Endothelial cell of umbilical vein (primary cell): ENCODE measurements around the gene LHFPL4. TPM values are rescaled to one million over a fixed set of nuclear protein-coding genes. Genes with fewer than 3 reads are reported as not detected.

ENCODE experiments used
- BruUV-seq: library from RNA; stranded (reverse); fragments of 400-500 nt; replicated peaks from 2 replicates; lab custom pipeline; 2021; lab: Mats Ljungman, UMichigan
- CTCF ChIA-PET: fragments of 300-600, 350-600 bp; sonication (Branson Sonifier 250); formaldehyde crosslinking; loops from one replicate; lab custom pipeline; 2021; ENCODE audit warnings: antibody characterized with exemption, inconsistent platforms; lab: Charles Lee
- POLR2A ChIA-PET: fragments of 300-600, 350-600 bp; sonication (Branson Sonifier 250); formaldehyde crosslinking; loops from one replicate; lab custom pipeline; 2021; ENCODE audit warnings: antibody characterized with exemption, inconsistent platforms; lab: Charles Lee
- DNase-seq: peaks from one replicate; pipeline ENCODE4 v3.0.0-alpha.2; 2011; ENCODE audit warnings: low read depth, low spot score
- FAIRE-seq: peaks from 2 replicates; lab custom pipeline; 2011; peaks lifted over from hg19 to GRCh38; lab: Jason Lieb, UNC
- H2AFZ ChIP-seq: 2 replicates; pipeline ENCODE4 v1.6.0; 2012; ENCODE audit warnings: low read depth, low read length, control low read depth, inconsistent platforms
- H3K27ac ChIP-seq: 2 replicates; pipeline ENCODE4 v1.5.1; 2011; ENCODE audit warnings: low read depth, mild to moderate bottlenecking, control low read depth, low read length, moderate library complexity; ENCODE audit not compliant: insufficient read depth
- H3K27me3 ChIP-seq, 2 experiments: 2 replicates each; pipeline versions ENCODE4 v1.6.0 to v1.6.1; 2011; ENCODE audit warnings: low read length in 2 of 2, mixed read lengths in 1 of 2; ENCODE audit not compliant: control insufficient read depth in 2 of 2, insufficient read depth in 2 of 2
- H3K36me3 ChIP-seq, 2 experiments: 2 replicates in 1 of 2; 3 replicates in 1 of 2; pipeline ENCODE4 v1.5.1; 2011; ENCODE audit warnings: low read length in 2 of 2, mild to moderate bottlenecking in 1 of 2, moderate library complexity in 1 of 2; ENCODE audit not compliant: control insufficient read depth in 2 of 2, insufficient read depth in 2 of 2; ENCODE audit errors: extremely low read depth in 1 of 2
- H3K4me1 ChIP-seq: 3 replicates; pipeline ENCODE4 v1.5.1; 2011; ENCODE audit warnings: mild to moderate bottlenecking, low read length; ENCODE audit not compliant: control insufficient read depth, insufficient read depth; ENCODE audit errors: extremely low read depth
- H3K4me2 ChIP-seq: 2 replicates; pipeline ENCODE4 v1.6.1; 2011; ENCODE audit warnings: low read length, control low read depth, mixed read lengths; ENCODE audit not compliant: insufficient read depth
- H3K4me3 ChIP-seq, 3 experiments: fragments of 200-600 bp in 1 of 3; sonication (generic), shearing (Covaris generic) in 1 of 3; replicated peaks in 1 of 3; 2 replicates each; pipeline ENCODE4 v1.5.1; 2011 to 2016; ENCODE audit warnings: control low read depth in 3 of 3, low read length in 3 of 3, mild to moderate bottlenecking in 2 of 3, inconsistent platforms in 1 of 3, low read depth in 1 of 3, moderate library complexity in 1 of 3; ENCODE audit not compliant: insufficient read depth in 1 of 3
- H3K79me2 ChIP-seq: 2 replicates; pipeline ENCODE4 v1.6.0; 2012; ENCODE audit warnings: low read length, inconsistent platforms; ENCODE audit not compliant: control insufficient read depth, insufficient read depth
- H3K9ac ChIP-seq: replicated peaks from 2 replicates; pipeline ENCODE3; 2011; ENCODE audit warnings: low read length, control low read depth; ENCODE audit not compliant: insufficient read depth; ENCODE audit errors: extremely low read depth
- H3K9me1 ChIP-seq: replicated peaks from 3 replicates; pipeline ENCODE4 v1.6.0; 2011; ENCODE audit warnings: mild to moderate bottlenecking, low read length; ENCODE audit not compliant: control insufficient read depth, insufficient read depth; ENCODE audit errors: extremely low read depth
- H3K9me3 ChIP-seq: replicated peaks from 2 replicates; pipeline ENCODE4 v1.5.1; 2012; ENCODE audit warnings: low read length, inconsistent platforms; ENCODE audit not compliant: control insufficient read depth, insufficient read depth
- H4K20me1 ChIP-seq: replicated peaks from 2 replicates; pipeline ENCODE3; 2011; ENCODE audit warnings: mild to moderate bottlenecking, low read length; ENCODE audit not compliant: control insufficient read depth, insufficient read depth; ENCODE audit errors: extremely low read depth
- EZH2 ChIP-seq: IDR thresholded peaks from 2 replicates; pipeline ENCODE4 v1.6.1; 2012; ENCODE audit warnings: borderline replicate concordance, low read depth, mild to moderate bottlenecking, moderate library complexity, low read length, inconsistent platforms; ENCODE audit not compliant: severe bottlenecking
- FOS ChIP-seq: IDR thresholded peaks from 2 replicates; pipeline ENCODE4 v1.6.1; 2011; ENCODE audit warnings: mild to moderate bottlenecking, low read length, moderate library complexity, borderline replicate concordance; ENCODE audit not compliant: insufficient read depth
- GATA2 ChIP-seq: IDR thresholded peaks from 2 replicates; pipeline ENCODE4 v1.7.0; 2011; ENCODE audit warnings: low read depth, mild to moderate bottlenecking, moderate library complexity, mixed read lengths, low read length; ENCODE audit not compliant: insufficient read length, insufficient read depth
- JUN ChIP-seq: IDR thresholded peaks from 2 replicates; pipeline ENCODE4 v1.6.1; 2011; ENCODE audit warnings: borderline replicate concordance, low read depth; ENCODE audit not compliant: insufficient read length, insufficient read depth
- MAX ChIP-seq: IDR thresholded peaks from 2 replicates; pipeline ENCODE4 v1.6.1; 2011; ENCODE audit not compliant: insufficient read depth, insufficient read length
- MYC ChIP-seq: IDR thresholded peaks from one replicate; pipeline ENCODE4 v1.6.1; 2011; ENCODE audit warnings: mild to moderate bottlenecking, low read depth, low read length
- POLR2A ChIP-seq: IDR thresholded peaks from 2 replicates; pipeline ENCODE4 v1.6.1; 2012; ENCODE audit warnings: low read depth, mild to moderate bottlenecking, control low read depth, low read length
- POLR2AphosphoS5 ChIP-seq: IDR thresholded peaks from 2 replicates; pipeline ENCODE4 v1.6.1; 2012; ENCODE audit warnings: low read depth, mild to moderate bottlenecking, control low read depth, low read length, moderate library complexity; ENCODE audit not compliant: insufficient read depth
- dilution Hi-C: fragments of 300-500 bp; cut with MboI; formaldehyde crosslinking; loops from one replicate; pipeline ENCODE4 v1.15.0; 2019; ENCODE audit warnings: low sequenced_read_pairs; ENCODE audit not compliant: extremely low pct_ligation_motif_present
- intact Hi-C: fragments of 100-400 bp; cut with micrococcal nuclease; formaldehyde crosslinking; loops from one replicate; pipeline ENCODE4 v1.10.0; 2022
- polyA plus RNA-seq, 4 experiments: library from polyadenylated mRNA; depleted of rRNA in 3 of 4; stranded (reverse) in 3 of 4; unstranded in 1 of 4; fragments of >200 nt; gene quantifications; 2 replicates each; pipeline versions ENCODE4 v1.2.1 to v1.2.3, GENCODE V29; 2011 to 2012; ENCODE audit warnings: missing spikeins in 1 of 4
- total RNA-seq: library from RNA; stranded (reverse); gene quantifications from 2 replicates; pipeline ENCODE4 v1.2.3, GENCODE V29; 2021
- TF ChIP-seq, protein P1 (sequence below), 2 donors: IDR thresholded peaks; 1 replicate in 1 of 2; 2 replicates in 1 of 2; pipeline ENCODE4 v1.5.1; 2011; ENCODE audit warnings: low read length in 2 of 2, mild to moderate bottlenecking in 2 of 2, moderate library complexity in 2 of 2, control low read depth in 1 of 2, inconsistent platforms in 1 of 2, low read depth in 1 of 2; ENCODE audit not compliant: insufficient read depth in 1 of 2; ENCODE audit errors: extremely low read depth in 1 of 2

The LHFPL4 gene
- total and polyA plus RNA-seq, 2 donors (not counting 3 experiments of a cell fraction or from before 2014, with no cell fraction given): not detected

GRCh38 chr3:9583792-9584191 lies 30.2 kb upstream of the LHFPL4 start:
- Histone ChIP-seq H3K79me2 (no peaks in the 10 kb centered on the region), H3K9me3 (no peaks in the 10 kb centered on the region), H3K36me3 (no peaks in the 10 kb centered on the region), H4K20me1 (no peaks in the 10 kb centered on the region), H3K4me2 (no peak overlapping the region), H3K9ac (no peak overlapping the region), H3K27ac (no peak overlapping the region), H3K9me1 (no peaks in the 10 kb centered on the region), H3K4me1 (no peaks in the 10 kb centered on the region), H3K4me3 (no peak overlapping the region), H2AFZ (no peak overlapping the region), H3K27me3 (no peaks in the 10 kb centered on the region)
- intact Hi-C loops: no loop called here
- POLR2A ChIA-PET: no interaction called here
- FAIRE-seq (no peak), DNase-seq (no peak)
- TF ChIP-seq POLR2A: no peak
- no peak for TF ChIP-seq POLR2AphosphoS5
- no peak for TF ChIP-seq EZH2
- TF ChIP-seq JUN: no peak
- no peak for TF ChIP-seq GATA2
- no peak for TF ChIP-seq MYC
- no peak for TF ChIP-seq FOS
- TF ChIP-seq, protein P1, sequence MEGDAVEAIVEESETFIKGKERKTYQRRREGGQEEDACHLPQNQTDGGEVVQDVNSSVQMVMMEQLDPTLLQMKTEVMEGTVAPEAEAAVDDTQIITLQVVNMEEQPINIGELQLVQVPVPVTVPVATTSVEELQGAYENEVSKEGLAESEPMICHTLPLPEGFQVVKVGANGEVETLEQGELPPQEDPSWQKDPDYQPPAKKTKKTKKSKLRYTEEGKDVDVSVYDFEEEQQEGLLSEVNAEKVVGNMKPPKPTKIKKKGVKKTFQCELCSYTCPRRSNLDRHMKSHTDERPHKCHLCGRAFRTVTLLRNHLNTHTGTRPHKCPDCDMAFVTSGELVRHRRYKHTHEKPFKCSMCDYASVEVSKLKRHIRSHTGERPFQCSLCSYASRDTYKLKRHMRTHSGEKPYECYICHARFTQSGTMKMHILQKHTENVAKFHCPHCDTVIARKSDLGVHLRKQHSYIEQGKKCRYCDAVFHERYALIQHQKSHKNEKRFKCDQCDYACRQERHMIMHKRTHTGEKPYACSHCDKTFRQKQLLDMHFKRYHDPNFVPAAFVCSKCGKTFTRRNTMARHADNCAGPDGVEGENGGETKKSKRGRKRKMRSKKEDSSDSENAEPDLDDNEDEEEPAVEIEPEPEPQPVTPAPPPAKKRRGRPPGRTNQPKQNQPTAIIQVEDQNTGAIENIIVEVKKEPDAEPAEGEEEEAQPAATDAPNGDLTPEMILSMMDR (IDR thresholded peaks at IDR 0.05; ENCODE audit: extremely low read depth in 1 of 2, insufficient read depth in 1 of 2, low read depth in 1 of 2, low read length in 2 of 2): no peak
- no peak for TF ChIP-seq MAX
- CTCF ChIA-PET: no interaction called here
- BruUV-seq: no TSS peak
- dilution Hi-C loops: no loop called here
